NCI-H1694 treated with DMSO at 0.1 percent for 48 hours (cell line): ENCODE results near the gene USP26.
"Not testable (repeated sequence)": the region's sequence is repeated elsewhere in the genome, so short reads cannot be mapped to it uniquely, and the experiment has no call there.

Source experiments
- DNase-seq: peaks from one replicate; lab custom pipeline; 2025; lab: John Stamatoyannopoulos, UW

USP26 gene

GRCh38 chrX:133097031-133097430 lies at the start of gene USP26:
Gene USP26, minus strand, starts transcription at chrX:133097109. Its CDS starts 68,889 bp downstream, at chrX:133028220.
- no peak for DNase-seq

GRCh38 chrX:133134282-133134681 lies 37.4 kb upstream of the USP26 start:
- DNase-seq: no peak

GRCh38 chrX:133120406-133120805 lies 23.5 kb upstream of the USP26 start:
- no peak for DNase-seq

- no peak for DNase-seq
These were observed 2.7 kb downstream of the USP26 start for GRCh38 chrX:133094098-133094731.

- no peak for DNase-seq
These were observed 6.6 kb downstream of the USP26 start for GRCh38 chrX:133090236-133090809.

- no peak for DNase-seq
These were observed 7.5 kb downstream of the USP26 start for GRCh38 chrX:133089411-133089810.

- no peak for DNase-seq
These were observed 11.1 kb downstream of the USP26 start for GRCh38 chrX:133085785-133086184.

- DNase-seq: not testable (repeated sequence)
These were observed 11.9 kb downstream of the USP26 start for GRCh38 chrX:133085056-133085455.

- no peak for DNase-seq
These were observed 13.0 kb downstream of the USP26 start for GRCh38 chrX:133083899-133084298.

GRCh38 chrX:133081990-133082389 lies 14.9 kb downstream of the USP26 start:
- no peak for DNase-seq

GRCh38 chrX:133077856-133078255 lies 19.1 kb downstream of the USP26 start:
- DNase-seq: not testable (repeated sequence)

GRCh38 chrX:133072566-133072965 lies 24.3 kb downstream of the USP26 start:
- DNase-seq: no peak

- no peak for DNase-seq
These were observed 28.4 kb downstream of the USP26 start for GRCh38 chrX:133068461-133068860.

- DNase-seq: no peak
These were observed 40.6 kb downstream of the USP26 start for GRCh38 chrX:133056341-133056740.

GRCh38 chrX:133054761-133055405 lies 42.0 kb downstream of the USP26 start:
- DNase-seq: no peak

- DNase-seq: no peak
These were observed 42.9 kb downstream of the USP26 start for GRCh38 chrX:133053861-133054598.

- DNase-seq: no peak
These were observed 48.2 kb downstream of the USP26 start for GRCh38 chrX:133048751-133049150.

GRCh38 chrX:133046601-133047000 lies 50.3 kb downstream of the USP26 start:
- DNase-seq: no peak

GRCh38 chrX:133045986-133046385 lies 50.9 kb downstream of the USP26 start:
- no peak for DNase-seq

- DNase-seq: not testable (repeated sequence)
These were observed 52.6 kb downstream of the USP26 start for GRCh38 chrX:133044145-133044786.

GRCh38 chrX:133042260-133042659 lies 54.6 kb downstream of the USP26 start:
- DNase-seq: no peak

- no peak for DNase-seq
These were observed 63.9 kb downstream of the USP26 start for GRCh38 chrX:133033010-133033409.
